Ascending aorta (tissue), 2 donors: ENCODE data around the gene ANGPTL2. TPM values are rescaled to one million over a fixed set of nuclear protein-coding genes. Genes with fewer than 3 reads are reported as not detected.

Source experiments
- DNase-seq, 2 donors: peaks; one replicate each; pipeline ENCODE4 v3.0.0-alpha.2; 2019; ENCODE audit warnings: low spot score in 2 of 2
- H3K27ac ChIP-seq, 2 donors: fragments of 200-600 bp; sonication (generic); one replicate each; pipeline ENCODE4 v1.5.1; 2016 to 2017; ENCODE audit warnings: mild to moderate bottlenecking in 1 of 2
- H3K27me3 ChIP-seq: fragments of 200-600 bp; sonication (generic); one replicate; pipeline ENCODE4 v1.5.1; 2017
- H3K36me3 ChIP-seq, 2 donors: fragments of 200-600 bp; sonication (generic); one replicate each; pipeline ENCODE4 v1.5.1; 2016
- H3K4me1 ChIP-seq, 2 donors: fragments of 200-600 bp; sonication (generic); one replicate each; pipeline ENCODE4 v1.5.1; 2016 to 2017; ENCODE audit warnings: mild to moderate bottlenecking in 1 of 2
- H3K4me3 ChIP-seq, 2 donors: fragments of 200-600 bp; sonication (generic); one replicate each; pipeline ENCODE4 v1.5.1; 2016 to 2017; ENCODE audit warnings: mild to moderate bottlenecking in 1 of 2
- H3K9me3 ChIP-seq, 2 donors: fragments of 200-600 bp; sonication (generic); one replicate each; pipeline ENCODE4 v1.5.1; 2016
- intact Hi-C: fragments of 100-400 bp; cut with DNase I; formaldehyde crosslinking; loops from one replicate; pipeline ENCODE4 v1.15.1; 2023
- total RNA-seq: library from RNA; depleted of rRNA; stranded (reverse); fragments of >200 nt; gene quantifications from one replicate; pipeline ENCODE4 v1.1.0, GENCODE V29; 2016
- TF ChIP-seq, protein P1 (sequence below), 3 experiments: fragments of 200-600 bp in 2 of 3; fragments of 450-650 bp in 1 of 3; sonication (generic) in 2 of 3; IDR thresholded peaks; one replicate each; pipeline ENCODE4 v1.5.1; 2016 to 2019; ENCODE audit warnings: antibody characterized with exemption in 3 of 3, mild to moderate bottlenecking in 1 of 3, moderate library complexity in 1 of 3

The ANGPTL2 gene
- total RNA-seq, 1 donor from 2014 or later, result 19.6 TPM

DNA sequence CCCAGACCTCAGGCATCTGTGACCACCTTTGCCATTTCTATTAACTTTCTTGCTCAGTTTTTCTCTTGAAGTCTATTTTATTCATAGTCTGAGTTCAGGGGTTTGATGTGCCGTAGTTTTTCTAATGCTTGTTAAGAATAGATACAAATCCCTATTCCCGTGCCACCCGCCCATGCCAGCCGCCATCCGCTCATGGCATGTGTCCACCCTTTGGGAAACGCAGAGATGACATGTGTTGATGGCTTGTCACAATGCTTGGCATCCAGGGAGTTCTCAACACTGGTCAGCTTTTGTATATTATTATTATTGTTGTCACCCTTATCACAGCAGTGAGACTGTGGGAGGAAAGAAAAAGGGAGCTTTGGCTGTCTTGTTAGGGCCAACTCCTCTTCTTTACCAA is 17.3 kb upstream of the ANGPTL2 start:
- H3K36me3 ChIP-seq, result no peaks in the 10 kb centered on the region
- intact Hi-C loops, result no loop called here
- no peak overlapping the region for H3K4me3 ChIP-seq
- H3K27ac ChIP-seq, result no peak overlapping the region
- no peaks in the 10 kb centered on the region for H3K27me3 ChIP-seq
- DNase-seq, result peak in 1 of 2 donors; percentile 55
- TF ChIP-seq, protein P1, sequence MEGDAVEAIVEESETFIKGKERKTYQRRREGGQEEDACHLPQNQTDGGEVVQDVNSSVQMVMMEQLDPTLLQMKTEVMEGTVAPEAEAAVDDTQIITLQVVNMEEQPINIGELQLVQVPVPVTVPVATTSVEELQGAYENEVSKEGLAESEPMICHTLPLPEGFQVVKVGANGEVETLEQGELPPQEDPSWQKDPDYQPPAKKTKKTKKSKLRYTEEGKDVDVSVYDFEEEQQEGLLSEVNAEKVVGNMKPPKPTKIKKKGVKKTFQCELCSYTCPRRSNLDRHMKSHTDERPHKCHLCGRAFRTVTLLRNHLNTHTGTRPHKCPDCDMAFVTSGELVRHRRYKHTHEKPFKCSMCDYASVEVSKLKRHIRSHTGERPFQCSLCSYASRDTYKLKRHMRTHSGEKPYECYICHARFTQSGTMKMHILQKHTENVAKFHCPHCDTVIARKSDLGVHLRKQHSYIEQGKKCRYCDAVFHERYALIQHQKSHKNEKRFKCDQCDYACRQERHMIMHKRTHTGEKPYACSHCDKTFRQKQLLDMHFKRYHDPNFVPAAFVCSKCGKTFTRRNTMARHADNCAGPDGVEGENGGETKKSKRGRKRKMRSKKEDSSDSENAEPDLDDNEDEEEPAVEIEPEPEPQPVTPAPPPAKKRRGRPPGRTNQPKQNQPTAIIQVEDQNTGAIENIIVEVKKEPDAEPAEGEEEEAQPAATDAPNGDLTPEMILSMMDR (IDR thresholded peaks at IDR 0.05), result no peak
- no peaks in the 10 kb centered on the region for H3K9me3 ChIP-seq
- H3K4me1 ChIP-seq, result peaks cover 15 to 19% of the 10 kb centered on the region in 2 donors

DNA sequence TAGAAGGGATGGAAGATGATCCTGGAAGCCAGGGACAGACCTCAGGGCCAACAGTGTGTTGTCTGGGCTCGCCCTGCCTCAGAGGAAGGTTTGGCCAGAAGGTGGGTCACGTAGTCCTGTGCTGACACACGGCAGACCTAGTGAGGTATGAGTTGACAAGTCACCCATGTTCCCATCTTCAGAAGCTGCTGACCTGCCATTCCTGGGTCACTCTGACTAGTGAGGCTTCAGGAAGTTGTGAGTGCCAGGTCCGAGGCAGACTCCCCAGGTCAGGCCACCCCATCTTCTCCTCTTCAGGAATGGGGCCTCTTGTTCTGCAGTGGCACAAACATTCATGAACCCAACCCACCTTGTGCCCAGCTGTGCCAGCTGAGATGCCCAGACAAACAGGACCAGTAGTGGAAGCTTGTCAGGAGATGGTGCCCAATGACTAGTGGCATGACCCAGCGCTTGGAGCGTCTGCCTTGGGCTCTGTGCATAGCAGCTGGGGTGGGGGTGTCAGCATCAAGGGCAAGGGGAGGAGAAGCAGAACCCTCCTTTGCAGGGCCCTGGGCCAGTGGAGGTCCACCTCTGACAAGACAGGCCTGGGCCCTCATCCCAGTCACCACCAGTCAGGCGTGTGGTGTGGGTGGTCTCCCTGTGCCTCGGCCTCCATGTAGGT is 16.8 kb upstream of the ANGPTL2 start:
- Histone ChIP-seq H3K36me3 (no peaks in the 10 kb centered on the region), H3K27ac (no peak overlapping the region), H3K4me1 (peaks cover 18 to 25% of the 10 kb centered on the region in 2 donors), H3K4me3 (no peak overlapping the region), H3K9me3 (no peaks in the 10 kb centered on the region), H3K27me3 (no peaks in the 10 kb centered on the region)
- TF ChIP-seq, protein P1 (IDR thresholded peaks at IDR 0.05), result no peak
- intact Hi-C loops, result no loop called here
- DNase-seq, result peak in 1 of 2 donors; percentile 57

DNA sequence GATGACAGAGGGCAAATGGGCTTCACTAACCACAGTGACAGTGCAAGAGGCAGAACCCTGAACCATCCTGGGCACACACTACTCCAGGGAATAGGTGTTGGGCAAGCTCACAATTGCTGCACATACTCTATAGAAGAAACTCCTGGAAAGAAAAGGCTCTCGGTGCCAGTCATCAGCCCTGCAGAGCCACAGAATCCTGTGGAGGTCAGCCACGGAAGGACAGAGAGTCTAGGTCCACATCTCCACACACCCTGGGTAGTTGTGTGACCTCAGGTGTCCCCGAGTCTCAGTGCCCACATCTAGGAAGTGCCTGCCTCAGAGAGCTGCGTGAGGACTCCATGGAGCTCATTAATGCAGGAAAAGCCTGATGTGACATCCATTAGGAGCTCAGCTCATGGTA is 16.0 kb upstream of the ANGPTL2 start:
- Histone ChIP-seq H3K4me1 (peaks cover 21 to 32% of the 10 kb centered on the region in 2 donors), H3K9me3 (no peaks in the 10 kb centered on the region), H3K4me3 (no peak overlapping the region), H3K36me3 (no peaks in the 10 kb centered on the region), H3K27me3 (no peaks in the 10 kb centered on the region), H3K27ac (no peak overlapping the region)
- intact Hi-C loops, result no loop called here
- no peak for DNase-seq
- TF ChIP-seq, protein P1 (IDR thresholded peaks at IDR 0.05), result no peak

DNA sequence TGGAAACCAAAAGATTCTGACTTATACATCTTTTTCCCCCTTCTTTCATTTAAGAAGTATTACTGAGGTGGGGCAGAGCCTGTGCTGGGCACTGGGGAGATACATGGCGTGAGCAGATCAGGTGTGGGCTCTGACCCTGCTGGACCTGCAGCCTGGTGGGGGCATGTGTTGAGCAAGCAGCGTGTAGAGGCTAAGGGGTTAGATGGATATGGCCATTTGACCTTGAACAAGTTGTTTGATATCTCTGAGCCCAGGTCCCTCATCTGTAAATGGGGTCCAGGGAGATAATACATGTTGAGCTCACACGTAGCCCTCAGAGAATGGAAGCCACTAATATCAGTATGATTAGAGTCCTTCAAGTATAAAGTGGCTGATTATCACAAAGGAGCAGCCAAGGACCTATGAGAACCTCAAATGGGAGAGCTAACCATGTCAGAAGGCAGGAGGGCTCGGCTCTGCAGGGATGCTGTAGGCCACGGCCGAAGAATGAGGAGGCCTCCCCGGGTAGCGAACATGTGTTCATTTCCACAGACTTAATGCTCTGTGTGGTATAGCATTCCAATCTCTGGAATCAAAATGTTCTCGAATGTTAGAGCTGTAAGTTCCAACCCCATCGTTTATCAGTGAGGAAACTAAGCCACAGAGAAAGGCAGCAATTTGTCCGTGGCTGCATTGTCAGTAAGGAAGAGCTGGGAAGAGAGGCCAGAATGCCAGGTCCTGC is 15.4 kb upstream of the ANGPTL2 start:
- no peaks in the 10 kb centered on the region for H3K36me3 ChIP-seq
- no peaks in the 10 kb centered on the region for H3K27me3 ChIP-seq
- H3K9me3 ChIP-seq, result no peaks in the 10 kb centered on the region
- H3K4me3 ChIP-seq, result no peak overlapping the region
- TF ChIP-seq, protein P1 (IDR thresholded peaks at IDR 0.05), result no peak
- DNase-seq, result peak in 1 of 2 donors; percentile 53
- intact Hi-C loops, result no loop called here
- H3K4me1 ChIP-seq, result peaks cover 26 to 38% of the 10 kb centered on the region in 2 donors
- no peak overlapping the region for H3K27ac ChIP-seq

DNA sequence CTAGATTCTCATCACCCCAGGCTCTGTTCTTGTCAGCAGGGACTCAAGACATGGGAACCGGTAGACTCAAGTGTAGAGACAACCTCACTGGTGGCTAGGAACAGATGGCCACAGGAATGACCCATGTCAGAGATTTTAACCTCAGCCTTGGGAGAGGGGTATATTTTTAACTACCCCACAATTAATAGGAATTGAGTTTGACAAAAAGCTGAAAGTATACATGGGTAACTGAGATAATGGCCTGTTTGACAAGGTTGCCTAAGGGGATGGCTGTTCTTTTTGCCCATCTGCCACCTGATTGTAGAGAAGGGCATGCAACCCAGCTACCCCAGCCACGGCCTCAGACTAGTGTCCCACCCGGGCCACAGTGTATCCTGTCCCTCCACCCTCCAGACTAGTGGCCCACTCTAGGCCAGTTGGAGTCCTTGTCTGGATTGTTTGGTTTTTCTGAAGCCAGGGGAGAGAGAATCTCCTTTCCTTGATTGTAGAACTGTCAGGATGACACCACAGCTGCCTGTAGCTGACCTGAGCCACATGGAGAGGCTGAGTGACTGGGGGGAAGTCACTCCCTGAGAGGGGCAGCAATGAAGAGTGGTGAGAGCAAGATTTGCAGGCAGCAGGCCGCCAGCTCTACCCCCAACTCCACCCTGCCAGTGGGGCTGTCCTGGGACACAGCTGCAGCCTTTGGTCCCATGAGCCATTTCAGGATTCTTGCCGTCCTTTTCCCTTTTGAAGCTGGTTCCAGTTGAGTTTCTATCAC is 14.6 kb upstream of the ANGPTL2 start:
- Histone ChIP-seq H3K9me3 (no peaks in the 10 kb centered on the region), H3K27me3 (no peaks in the 10 kb centered on the region), H3K4me3 (no peak overlapping the region), H3K4me1 (peaks cover 26 to 45% of the 10 kb centered on the region in 2 donors), H3K36me3 (no peaks in the 10 kb centered on the region), H3K27ac (no peak overlapping the region)
- TF ChIP-seq, protein P1 (IDR thresholded peaks at IDR 0.05), result no peak
- intact Hi-C loops, result no loop called here
- DNase-seq, result peak in 1 of 2 donors; percentile 48
